WERI-Rb-1 (cell line): ENCODE results near the gene ASCC2.
"Not testable (repeated sequence)": the region's sequence is repeated elsewhere in the genome, so short reads cannot be mapped to it uniquely, and the experiment has no call there.

Experiments
- DNase-seq: peaks from one replicate; pipeline ENCODE4 v3.0.0-alpha.2; 2020
- H3K27ac ChIP-seq: fragments of 250-450 bp; sonication (Bioruptor Pico); 2 replicates; pipeline ENCODE4 v1.5.1; 2020; ENCODE audit warnings: mild to moderate bottlenecking, moderate library complexity
- H3K27me3 ChIP-seq: fragments of 250-450 bp; sonication (Bioruptor Pico); 2 replicates; pipeline ENCODE4 v1.5.1; 2021; ENCODE audit warnings: mild to moderate bottlenecking, low read depth, moderate library complexity; ENCODE audit not compliant: insufficient read depth, severe bottlenecking
- H3K36me3 ChIP-seq: fragments of 250-450 bp; sonication (Bioruptor Pico); 2 replicates; pipeline ENCODE4 v1.5.1; 2020; ENCODE audit warnings: mild to moderate bottlenecking, moderate library complexity
- H3K4me3 ChIP-seq: 2 replicates; pipeline ENCODE4 v1.5.1; 2011; ENCODE audit warnings: low read depth, mild to moderate bottlenecking, control low read depth, low read length
- H3K9me3 ChIP-seq: fragments of 250-450 bp; sonication (Bioruptor Pico); 2 replicates; pipeline ENCODE4 v1.5.1; 2021; ENCODE audit warnings: mild to moderate bottlenecking, moderate library complexity; ENCODE audit not compliant: severe bottlenecking
- TF ChIP-seq, protein P1 (sequence below): IDR thresholded peaks from 2 replicates; pipeline ENCODE4 v1.5.1; 2011; ENCODE audit warnings: low read depth, mild to moderate bottlenecking, control low read depth, inconsistent platforms, low read length

ASCC2 gene

DNA sequence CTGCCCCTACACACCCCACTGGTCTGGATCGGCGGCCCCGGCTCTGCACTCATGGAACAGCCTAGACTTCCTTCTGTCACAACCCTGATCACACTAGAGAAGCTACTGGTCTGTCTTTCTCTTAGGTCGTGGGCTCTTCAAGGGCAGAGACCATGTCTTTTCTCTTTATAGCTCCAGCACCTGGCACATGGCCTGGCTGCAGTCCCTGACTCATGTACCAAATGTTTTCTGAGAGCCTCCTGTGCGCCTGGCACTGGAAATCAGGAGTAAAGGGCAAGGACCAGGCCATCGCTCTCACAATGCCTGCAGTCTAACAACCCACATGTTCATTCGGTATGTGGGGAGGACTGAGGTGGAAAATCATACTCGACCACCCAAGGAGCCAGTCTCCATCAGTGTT is 7.5 kb downstream of the ASCC2 start:
- Histone ChIP-seq H3K36me3 (peaks cover 38% of the 10 kb centered on the region), H3K9me3 (no peaks in the 10 kb centered on the region), H3K27ac (no peak overlapping the region), H3K27me3 (no peaks in the 10 kb centered on the region), H3K4me3 (no peak overlapping the region)
- TF ChIP-seq, protein P1, sequence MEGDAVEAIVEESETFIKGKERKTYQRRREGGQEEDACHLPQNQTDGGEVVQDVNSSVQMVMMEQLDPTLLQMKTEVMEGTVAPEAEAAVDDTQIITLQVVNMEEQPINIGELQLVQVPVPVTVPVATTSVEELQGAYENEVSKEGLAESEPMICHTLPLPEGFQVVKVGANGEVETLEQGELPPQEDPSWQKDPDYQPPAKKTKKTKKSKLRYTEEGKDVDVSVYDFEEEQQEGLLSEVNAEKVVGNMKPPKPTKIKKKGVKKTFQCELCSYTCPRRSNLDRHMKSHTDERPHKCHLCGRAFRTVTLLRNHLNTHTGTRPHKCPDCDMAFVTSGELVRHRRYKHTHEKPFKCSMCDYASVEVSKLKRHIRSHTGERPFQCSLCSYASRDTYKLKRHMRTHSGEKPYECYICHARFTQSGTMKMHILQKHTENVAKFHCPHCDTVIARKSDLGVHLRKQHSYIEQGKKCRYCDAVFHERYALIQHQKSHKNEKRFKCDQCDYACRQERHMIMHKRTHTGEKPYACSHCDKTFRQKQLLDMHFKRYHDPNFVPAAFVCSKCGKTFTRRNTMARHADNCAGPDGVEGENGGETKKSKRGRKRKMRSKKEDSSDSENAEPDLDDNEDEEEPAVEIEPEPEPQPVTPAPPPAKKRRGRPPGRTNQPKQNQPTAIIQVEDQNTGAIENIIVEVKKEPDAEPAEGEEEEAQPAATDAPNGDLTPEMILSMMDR: no peak
- no peak for DNase-seq

DNA sequence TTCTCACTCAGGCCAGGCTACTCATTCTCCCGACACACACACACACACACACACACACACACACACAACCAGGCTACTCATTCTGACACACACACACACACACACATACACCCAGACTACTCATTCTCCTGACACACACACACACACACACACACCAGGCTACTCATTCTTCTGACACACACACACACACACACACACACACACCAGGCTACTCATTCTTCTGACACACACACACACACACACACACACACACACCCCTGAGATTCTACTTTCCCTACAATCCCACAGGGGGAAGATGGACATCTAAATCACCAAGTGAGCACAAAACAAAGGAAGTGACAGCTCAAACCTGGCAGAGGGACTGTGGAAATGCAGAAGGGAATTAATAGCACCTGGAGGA is 10.3 kb downstream of the ASCC2 start:
- H3K9me3 ChIP-seq, DNase-seq, H3K4me3 ChIP-seq, H3K27me3 ChIP-seq, H3K27ac ChIP-seq: not testable (repeated sequence)
- peaks cover 47% of the 10 kb centered on the region for H3K36me3 ChIP-seq

DNA sequence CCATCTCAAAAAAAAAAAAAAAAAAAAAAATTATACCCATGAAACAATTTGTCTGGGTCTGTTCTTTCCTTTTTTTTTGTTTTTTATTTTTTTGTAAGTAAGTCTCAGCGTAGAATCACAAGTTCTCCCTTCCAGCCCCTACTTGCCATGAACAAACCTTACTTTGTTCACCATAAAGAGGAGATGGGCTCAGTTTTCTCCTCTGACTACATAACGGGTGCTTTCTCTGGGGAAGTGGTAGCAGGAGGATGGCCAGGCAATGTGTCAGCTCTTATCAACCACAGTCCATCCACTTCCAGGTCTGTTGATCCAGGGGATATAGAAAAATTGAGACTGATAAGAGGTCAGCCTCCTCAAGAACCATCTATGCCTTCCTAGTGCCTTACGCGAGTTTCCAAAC is 11.0 kb downstream of the ASCC2 start:
- no peaks in the 10 kb centered on the region for H3K9me3 ChIP-seq
- no peak for DNase-seq
- H3K27me3 ChIP-seq: no peaks in the 10 kb centered on the region
- no peak overlapping the region for H3K4me3 ChIP-seq
- TF ChIP-seq, protein P1: no peak
- peaks cover 50% of the 10 kb centered on the region for H3K36me3 ChIP-seq
- no peak overlapping the region for H3K27ac ChIP-seq

DNA sequence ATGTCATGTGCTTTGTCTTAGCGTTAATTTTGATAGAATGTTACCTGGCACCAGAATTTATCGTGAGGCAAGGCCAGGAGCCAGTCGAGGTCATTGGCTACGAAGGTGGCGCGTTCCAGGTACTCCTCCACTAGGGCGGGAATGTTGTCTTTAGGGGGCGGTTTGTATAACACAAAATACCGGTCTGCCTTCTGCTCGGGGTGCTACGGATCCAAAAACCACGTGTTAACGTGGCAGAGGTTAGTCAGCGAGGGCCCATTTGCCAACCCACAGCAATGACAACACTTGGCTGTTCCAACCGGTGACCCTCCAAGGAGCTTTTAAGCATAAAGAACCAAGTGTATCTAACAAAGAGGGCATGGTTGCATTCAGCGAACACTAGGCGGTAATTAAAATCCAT is 12.5 kb downstream of the ASCC2 start:
- TF ChIP-seq, protein P1: no peak
- H3K36me3 ChIP-seq: peaks cover 47% of the 10 kb centered on the region

DNA sequence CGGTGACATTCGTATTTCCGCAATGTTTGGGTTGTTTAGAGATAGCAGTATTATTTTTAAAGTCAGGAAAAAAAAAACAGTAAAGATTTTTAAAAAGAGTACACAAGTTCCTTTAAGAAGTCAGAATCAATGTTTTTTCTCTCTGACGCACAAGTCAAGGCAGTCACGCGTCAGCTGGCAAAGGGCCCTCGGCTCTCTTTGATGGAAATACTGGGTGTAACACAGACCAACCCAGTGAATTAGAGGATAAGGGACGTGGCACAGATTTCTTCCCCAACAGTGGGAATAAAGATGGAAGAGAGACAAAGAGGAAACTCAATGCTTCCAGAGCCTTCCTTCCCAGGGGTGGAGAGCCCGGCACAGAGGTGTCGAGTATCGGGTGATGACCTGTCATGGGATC is 13.4 kb downstream of the ASCC2 start:
- H3K9me3 ChIP-seq: no peaks in the 10 kb centered on the region
- no peak for DNase-seq
- H3K27me3 ChIP-seq: no peaks in the 10 kb centered on the region
- peaks cover 46% of the 10 kb centered on the region for H3K36me3 ChIP-seq
- no peak overlapping the region for H3K27ac ChIP-seq
- TF ChIP-seq, protein P1: no peak
- no peak overlapping the region for H3K4me3 ChIP-seq

More for the DNA sequence above, 12.5 kb downstream of the ASCC2 start:
- DNase-seq: no peak
- Histone ChIP-seq H3K27me3 (no peaks in the 10 kb centered on the region), H3K27ac (no peak overlapping the region), H3K4me3 (no peak overlapping the region), H3K9me3 (no peaks in the 10 kb centered on the region)

DNA sequence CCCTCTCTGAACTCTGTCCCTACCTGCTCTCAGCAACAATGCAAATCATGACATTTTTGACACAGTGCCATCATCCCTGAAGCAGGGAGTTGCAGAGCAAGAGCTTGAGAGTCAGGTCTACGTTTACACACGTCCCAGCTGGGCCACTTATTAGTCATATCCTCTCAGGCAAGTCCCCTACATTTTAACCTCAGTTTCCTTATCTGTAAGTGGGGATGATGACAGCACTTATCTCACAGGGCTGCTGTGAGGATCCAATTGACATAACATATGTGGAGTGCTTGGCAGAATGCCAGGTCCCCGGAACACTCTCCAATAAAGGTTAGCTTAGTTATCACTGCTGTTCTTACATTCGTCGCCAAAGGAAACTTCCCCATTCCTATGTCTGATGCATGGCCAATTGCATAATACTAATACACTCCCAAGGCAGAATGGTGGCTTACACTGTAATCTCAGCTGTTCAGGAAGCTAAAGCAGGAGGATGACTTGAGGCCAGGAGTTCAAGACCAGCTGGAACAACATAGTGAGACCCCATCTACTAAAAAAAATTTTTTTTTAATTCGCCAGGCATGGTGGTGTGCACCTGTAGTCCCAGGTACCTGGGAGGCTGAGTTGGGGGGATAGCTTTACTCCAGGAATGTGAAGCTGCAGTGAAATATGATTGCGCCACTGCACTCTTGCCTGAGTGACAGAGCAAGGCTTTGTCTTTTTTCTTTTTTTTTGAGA is 16.6 kb downstream of the ASCC2 start:
- no peak overlapping the region for H3K27ac ChIP-seq
- no peaks in the 10 kb centered on the region for H3K9me3 ChIP-seq
- no peaks in the 10 kb centered on the region for H3K27me3 ChIP-seq
- TF ChIP-seq, protein P1: no peak
- DNase-seq: no peak
- H3K4me3 ChIP-seq: no peak overlapping the region
- peaks cover 52% of the 10 kb centered on the region for H3K36me3 ChIP-seq
